Measurements from ENCODE around the gene ARHGAP20.

GRCh38 chr11:110601936-110602335, 110.3 kb downstream of the ARHGAP20 start:
- TF ChIP-seq TEAD4 (IDR thresholded peaks at IDR 0.05; ENCODE audit: low read depth, low read length): no peak
- TF ChIP-seq POLR2A (IDR thresholded peaks at IDR 0.05; ENCODE audit: control extremely low read depth in 1 of 2, low read depth in 2 of 2, low read length in 2 of 2): no peak
- no peak for TF ChIP-seq NRF1 (IDR thresholded peaks at IDR 0.05; ENCODE audit: low read depth, low read length)
- TF ChIP-seq EZH2 (IDR thresholded peaks at IDR 0.05; ENCODE audit: low read depth, low read length, severe bottlenecking): no peak
- TF ChIP-seq EP300 (IDR thresholded peaks at IDR 0.05; ENCODE audit: borderline replicate concordance in 1 of 2, low read depth in 2 of 2, low read length in 2 of 2): no peak
- TF ChIP-seq CTCF (IDR thresholded peaks at IDR 0.05; ENCODE audit: control extremely low read depth in 1 of 3, insufficient read depth in 1 of 3, low read depth in 1 of 3, low read length in 3 of 3): no peak
- TF ChIP-seq HDAC2 (IDR thresholded peaks at IDR 0.05; ENCODE audit: borderline replicate concordance in 1 of 2, low read depth in 2 of 2, low read length in 2 of 2): no peak
- TF ChIP-seq CHD7 (IDR thresholded peaks at IDR 0.05; ENCODE audit: insufficient replicate concordance, low read length): no peak
- TF ChIP-seq MAX (IDR thresholded peaks at IDR 0.05): no peak
- no peak for TF ChIP-seq MAFK (IDR thresholded peaks at IDR 0.05; ENCODE audit: low read depth, low read length)

All from H1 (cell line).